NCI-H446 (cell line): Measurements from ENCODE around the gene ANKRD33B.
A peak's percentile ranks its signal among the peaks of the same experiment; 100 is the strongest.
"Not testable (repeated sequence)": the region's sequence is repeated elsewhere in the genome, so short reads cannot be mapped to it uniquely, and the experiment has no call there.

Source experiments
- DNase-seq, 2 experiments: peaks; one replicate each; lab custom pipeline; 2025; lab: John Stamatoyannopoulos, UW

Gene ANKRD33B

GRCh38 chr5:10563945-10564837, at the start of gene ANKRD33B:
ANKRD33B (plus strand) TSS chr5:10564070; CDS start chr5:10564468, 398 bp downstream.
- peak; percentile 74 to 94 for DNase-seq

- not testable (repeated sequence) for DNase-seq
These were observed 49.3 kb upstream of the ANKRD33B start for GRCh38 chr5:10514572-10514971.

- no peak for DNase-seq
These were observed 48.4 kb upstream of the ANKRD33B start for GRCh38 chr5:10515492-10515891.

DNA sequence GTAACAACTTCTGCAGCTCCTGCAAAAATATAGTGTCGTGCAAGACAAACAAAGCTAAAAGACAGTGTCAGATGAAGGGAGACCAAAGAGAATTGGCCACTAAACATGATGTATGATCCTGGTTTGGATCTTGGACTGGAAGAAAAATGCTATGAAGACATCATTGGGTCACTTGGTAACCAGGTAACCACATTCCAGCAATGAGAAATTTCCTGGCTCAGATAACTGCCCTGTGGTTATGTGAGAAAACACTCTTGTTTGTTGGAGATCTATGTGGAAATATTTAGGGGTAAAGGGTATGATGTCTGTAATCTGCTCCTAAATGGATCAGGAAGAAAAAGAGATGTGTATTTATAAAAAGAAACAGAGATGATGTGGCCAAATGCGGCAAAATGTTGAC, 45.5 kb upstream of the ANKRD33B start:
- no peak for DNase-seq

GRCh38 chr5:10519729-10520128, 44.1 kb upstream of the ANKRD33B start:
- no peak for DNase-seq

GRCh38 chr5:10520706-10521105, 43.2 kb upstream of the ANKRD33B start:
- no peak for DNase-seq

GRCh38 chr5:10521466-10522223, 42.2 kb upstream of the ANKRD33B start:
- DNase-seq, result no peak

DNA sequence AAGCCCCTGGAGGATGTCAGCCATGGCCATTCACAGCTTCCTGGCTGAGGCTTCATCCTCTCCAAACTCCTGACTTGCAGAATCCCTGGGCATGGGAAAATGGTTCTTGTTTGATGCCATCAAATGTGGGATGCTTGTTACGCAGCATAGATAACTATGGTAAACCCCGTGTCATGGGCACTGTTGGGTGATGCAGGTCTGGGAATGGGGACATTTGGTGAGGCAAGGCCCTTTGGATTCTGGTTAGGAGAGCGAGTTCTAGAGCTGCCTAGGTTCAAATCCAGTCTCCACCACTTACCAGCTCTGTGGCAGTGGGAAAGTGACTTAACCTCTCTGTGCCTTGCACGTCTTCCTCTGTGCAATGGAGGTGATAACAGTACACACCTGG, 41.7 kb upstream of the ANKRD33B start:
- DNase-seq, result no peak

DNA sequence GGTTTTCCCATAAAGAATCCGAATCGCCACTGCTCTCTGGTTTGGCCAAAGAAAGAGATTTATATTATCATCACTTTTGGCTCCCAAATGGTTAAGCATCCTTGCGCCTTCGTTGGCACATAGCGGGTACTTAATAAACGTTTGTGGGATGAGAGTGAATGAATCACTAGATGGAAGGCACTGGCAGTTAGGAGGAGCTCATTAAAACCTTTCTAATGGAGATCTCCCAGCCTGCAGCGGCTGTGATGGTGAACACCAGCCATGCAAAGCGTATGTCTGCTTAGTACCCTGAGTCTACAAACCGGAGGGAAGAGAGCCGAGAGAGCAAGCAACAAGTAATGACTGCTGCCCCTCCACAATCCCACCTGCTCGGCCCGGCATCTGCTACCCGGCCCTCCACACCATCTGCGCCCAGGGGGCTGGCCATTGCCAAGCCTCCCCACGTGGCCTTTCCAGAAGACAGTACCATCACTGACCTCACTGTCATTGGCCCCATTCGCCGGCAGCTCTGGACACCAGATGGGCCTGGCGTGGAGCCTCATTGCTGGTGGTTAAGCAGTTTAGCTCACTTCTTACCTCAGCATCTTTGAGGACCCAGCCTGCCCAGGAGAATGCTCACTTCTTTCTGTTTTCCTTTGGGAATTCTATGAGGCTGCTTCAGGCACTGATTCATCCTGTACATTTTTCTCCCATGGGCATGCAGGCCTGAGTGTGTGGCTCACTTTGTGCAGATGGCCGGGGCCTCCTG, 39.3 kb upstream of the ANKRD33B start:
- DNase-seq, result peak; percentile 99 to 100

GRCh38 chr5:10525124-10525495, 38.8 kb upstream of the ANKRD33B start:
- no peak for DNase-seq

DNA sequence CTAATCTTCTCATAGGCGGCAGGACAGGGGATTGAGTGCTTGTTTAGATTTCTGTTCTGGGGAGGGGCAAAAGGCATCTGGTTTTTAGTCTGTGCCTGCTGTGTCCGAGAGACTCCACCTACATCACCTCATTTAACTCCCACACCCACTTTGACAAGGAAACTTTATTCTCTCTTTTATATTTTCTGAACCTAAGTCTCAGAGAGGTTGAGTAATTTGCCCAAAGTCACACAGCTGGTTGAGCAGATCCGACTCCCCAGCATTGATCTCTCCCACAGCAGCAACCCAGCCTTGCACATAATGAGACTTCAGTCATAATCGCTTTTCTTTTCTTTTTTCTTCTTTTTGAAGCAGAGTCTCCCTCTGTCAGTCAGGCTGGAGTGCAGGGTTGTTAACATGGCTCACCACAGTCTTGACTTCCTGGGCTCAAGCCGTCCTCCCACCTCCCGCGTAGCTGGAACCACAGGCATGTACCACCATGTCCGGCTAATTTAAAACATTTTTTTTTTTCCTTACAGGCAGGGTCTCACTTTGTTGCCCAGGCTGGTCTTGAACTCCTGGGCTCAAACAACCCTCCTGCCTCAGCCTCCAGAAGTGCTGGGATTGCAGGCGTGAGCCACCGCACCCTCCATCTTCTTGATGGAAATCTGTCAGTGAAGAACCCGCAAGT, 36.5 kb upstream of the ANKRD33B start:
- DNase-seq, result no peak

- DNase-seq, result peak; percentile 87 to 90
These were observed 35.6 kb upstream of the ANKRD33B start for GRCh38 chr5:10528056-10528816.

- no peak for DNase-seq
These were observed 35.0 kb upstream of the ANKRD33B start for GRCh38 chr5:10528827-10529226.

DNA sequence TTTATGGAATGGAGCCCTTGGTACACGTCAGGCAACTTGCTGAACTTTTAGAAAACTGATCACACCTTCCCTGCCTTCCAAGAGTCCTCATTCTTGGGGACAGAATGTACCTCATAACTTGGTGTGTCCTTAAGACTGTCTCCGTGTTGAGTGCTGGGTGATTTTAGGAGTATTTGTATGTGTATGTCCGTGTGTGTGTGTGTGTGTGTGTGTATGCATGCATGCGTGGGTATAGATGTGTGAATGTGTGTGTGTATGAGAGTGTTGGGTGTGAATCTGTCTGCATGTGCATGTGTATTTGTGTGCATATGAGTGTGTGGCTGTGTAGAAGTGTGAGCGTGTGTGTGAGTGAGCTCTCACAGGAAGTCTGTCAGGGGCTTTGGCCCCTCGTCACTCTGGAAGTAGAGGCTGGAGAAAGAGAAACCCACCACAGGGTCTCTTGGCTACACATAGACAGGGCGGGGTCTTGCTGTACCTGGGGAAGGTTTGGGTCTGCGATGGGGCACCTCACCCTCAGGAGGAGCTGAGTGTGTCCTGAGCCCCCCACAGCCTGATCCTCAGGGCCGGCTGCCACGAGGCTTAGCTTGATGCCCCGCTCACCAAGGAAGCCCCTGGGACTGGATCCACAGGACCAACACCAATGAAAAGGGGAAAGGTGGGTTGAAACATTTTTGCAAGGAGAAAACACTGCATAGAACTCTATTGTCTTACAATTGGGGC, 33.1 kb upstream of the ANKRD33B start:
- no peak for DNase-seq

DNA sequence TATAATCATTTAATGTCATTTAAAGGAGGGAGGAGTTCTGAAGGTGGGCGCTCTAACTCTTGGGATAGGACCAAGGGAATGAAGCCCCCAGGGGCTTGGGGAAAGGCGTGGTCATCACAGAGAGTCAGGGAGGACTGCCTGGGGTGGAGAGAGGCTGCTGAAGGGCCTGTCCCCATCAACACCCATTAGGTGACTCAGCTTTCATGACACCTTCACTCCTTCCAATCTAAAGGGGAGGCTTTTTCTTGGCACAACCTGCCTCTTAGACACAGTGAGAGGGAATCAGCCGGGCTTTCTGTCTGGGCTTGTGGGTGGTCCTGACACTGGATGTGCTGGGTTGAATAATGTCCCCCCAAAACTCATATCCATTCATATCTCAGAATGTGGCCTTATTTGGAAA, 31.4 kb upstream of the ANKRD33B start:
- DNase-seq, result no peak

GRCh38 chr5:10533226-10533625, 30.6 kb upstream of the ANKRD33B start:
- no peak for DNase-seq

DNA sequence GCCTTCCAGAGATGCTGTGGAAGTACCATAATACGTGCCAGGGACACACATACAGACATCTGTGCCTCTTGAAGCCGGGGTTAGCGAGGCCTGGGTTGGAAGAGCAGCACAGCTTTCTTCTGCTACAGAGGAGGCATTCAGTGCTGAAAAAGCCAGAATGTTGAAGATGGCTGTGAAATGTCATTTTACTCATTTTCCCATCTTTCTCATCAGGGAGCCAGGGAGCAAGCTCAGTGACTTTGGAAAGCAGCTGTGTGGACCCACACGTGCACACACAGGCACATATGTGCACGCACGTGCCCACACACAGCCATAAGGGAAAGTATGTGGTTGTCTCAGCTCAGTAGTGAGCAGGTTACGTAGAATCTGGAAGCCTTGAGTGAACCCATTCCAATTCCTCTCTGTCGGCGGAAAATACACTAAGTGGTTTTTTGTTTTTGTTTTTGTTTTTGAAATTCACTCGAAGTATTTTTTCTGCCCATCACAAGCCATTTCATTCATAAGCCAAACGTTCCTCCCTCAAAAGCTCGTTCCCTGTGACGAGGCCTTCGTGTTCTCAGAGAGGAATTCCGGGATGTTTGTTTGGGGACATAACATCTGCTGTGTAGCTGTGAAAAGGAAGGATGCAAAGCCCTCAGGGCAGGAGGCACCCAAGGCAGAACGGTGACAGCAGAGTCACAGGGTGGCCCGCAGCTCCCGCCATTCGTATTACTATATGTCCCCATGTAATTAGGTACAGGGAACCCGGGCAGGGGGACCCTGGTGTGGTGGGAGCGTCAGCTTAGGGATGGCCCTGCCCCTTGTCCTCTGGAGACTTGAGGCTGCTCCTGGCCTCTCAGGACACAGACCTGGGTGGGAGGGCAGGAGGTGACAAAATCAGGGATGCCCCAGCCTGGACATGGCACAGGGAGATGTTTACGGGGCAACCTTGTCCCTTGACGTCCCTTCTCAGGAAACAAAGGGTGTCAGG, 29.0 kb upstream of the ANKRD33B start:
- peak in 1 of 2 experiments; percentile 59 for DNase-seq

DNA sequence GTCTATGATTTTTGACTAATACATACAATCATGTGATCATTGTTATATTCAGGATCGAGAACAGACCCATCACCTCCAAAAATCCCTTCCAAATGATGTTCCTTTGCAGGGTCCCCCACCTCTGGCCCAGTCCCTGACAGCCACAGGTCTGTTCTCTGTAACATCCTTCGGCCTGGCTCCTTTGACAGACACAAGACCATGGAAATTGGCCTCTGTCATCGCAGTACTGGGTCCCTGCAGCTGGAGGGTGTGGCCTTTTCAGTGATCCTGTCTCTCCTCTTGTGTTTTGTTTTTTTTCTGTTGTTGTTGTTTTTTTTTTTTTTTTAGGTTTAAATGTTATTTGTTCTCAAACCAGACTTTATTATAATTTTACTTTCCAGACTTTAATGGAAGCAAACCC, 27.4 kb upstream of the ANKRD33B start:
- DNase-seq, result no peak

DNA sequence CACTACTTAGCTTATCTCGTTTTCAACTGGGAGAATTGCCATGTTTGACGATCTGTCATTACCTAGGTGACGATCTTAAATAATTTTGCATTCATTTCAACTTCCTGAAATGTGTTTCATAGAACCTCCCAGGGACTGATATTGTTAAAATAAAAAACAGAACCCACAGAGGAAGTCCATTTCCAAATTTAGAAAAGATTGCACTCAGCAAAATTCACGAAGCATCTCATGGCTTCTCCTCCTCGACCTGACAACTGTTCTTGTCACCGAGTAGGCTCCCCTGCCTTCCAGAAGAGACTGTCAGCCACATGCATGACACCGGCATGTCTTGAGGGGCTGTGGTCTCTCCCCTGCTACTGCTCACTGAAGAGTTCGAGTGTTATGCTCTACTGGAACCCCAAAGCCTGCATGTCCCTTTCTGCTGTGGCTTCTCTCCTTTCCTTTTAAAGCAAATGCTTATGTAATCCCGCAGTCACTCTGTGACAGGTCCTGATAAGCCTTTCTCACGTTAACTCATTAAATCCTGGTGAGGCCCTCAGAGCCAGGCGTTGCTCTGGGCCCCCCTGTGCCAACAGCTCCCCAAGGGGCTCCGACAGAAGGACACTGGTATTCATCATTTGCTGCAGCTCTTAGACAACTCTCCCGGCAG, 26.8 kb upstream of the ANKRD33B start:
- no peak for DNase-seq
